ENCODE measurements around the gene KIAA1328. TPM values are rescaled to one million over a fixed set of nuclear protein-coding genes. Genes with fewer than 3 reads are reported as not detected.

KIAA1328 gene
- total and polyA plus RNA-seq, 11 donors, result 1.4 to 6.4 (median 4.0) TPM

GRCh38 chr18:37160038-37160820, 331.3 kb downstream of the KIAA1328 start:
- no peak overlapping the region for H3K27ac ChIP-seq
- no peak for ATAC-seq
- WGBS, 4 donors, result 53 to 65% (median 62%) methylated on average over 3 of the region's 3 CpGs

GRCh38 chr18:37161491-37161890, 332.6 kb downstream of the KIAA1328 start:
- Histone ChIP-seq H3K4me3 (no peak overlapping the region), H3K27ac (no peak overlapping the region), H3K4me1 (no peaks in the 10 kb centered on the region), H3K27me3 (no peaks in the 10 kb centered on the region), H3K9me3 (no peaks in the 10 kb centered on the region), H3K36me3 (peaks cover 0 to 2% (median 0%) of the 10 kb centered on the region in 9 donors)
- intact Hi-C loops (cut with DNase I), result no loop called here
- no peak for ATAC-seq
- no peak for DNase-seq
- no peak for TF ChIP-seq POLR2A (IDR thresholded peaks at IDR 0.05)
- no peak for TF ChIP-seq CTCF (IDR thresholded peaks at IDR 0.05)
- 93 to 100% (median 97%) methylated on average over 1 of the region's 1 CpG for WGBS, 4 donors

More at GRCh38 chr18:37160038-37160820, 331.3 kb downstream of the KIAA1328 start:
- H3K9me3 ChIP-seq, result no peaks in the 10 kb centered on the region
- no peak for DNase-seq
- intact Hi-C loops (cut with DNase I), result no loop called here
- no peak overlapping the region for H3K4me3 ChIP-seq
- TF ChIP-seq POLR2A (IDR thresholded peaks at IDR 0.05) (no peak), CTCF (IDR thresholded peaks at IDR 0.05) (no peak)
- no peaks in the 10 kb centered on the region for H3K27me3 ChIP-seq
- no peaks in the 10 kb centered on the region for H3K4me1 ChIP-seq
- H3K36me3 ChIP-seq, result peaks cover 0 to 2% (median 0%) of the 10 kb centered on the region in 9 donors

- no peak overlapping the region for H3K4me3 ChIP-seq
- WGBS, 4 donors, result 96 to 100% (median 98%) methylated on average over 1 of the region's 1 CpG
- no peaks in the 10 kb centered on the region for H3K27me3 ChIP-seq
- H3K27ac ChIP-seq, result no peak overlapping the region
- TF ChIP-seq POLR2A (IDR thresholded peaks at IDR 0.05), result no peak
- TF ChIP-seq CTCF (IDR thresholded peaks at IDR 0.05), result no peak
- no peak for DNase-seq
- intact Hi-C loops (cut with DNase I), result no loop called here
- no peaks in the 10 kb centered on the region for H3K9me3 ChIP-seq
- H3K4me1 ChIP-seq, result no peaks in the 10 kb centered on the region
- H3K36me3 ChIP-seq, result peaks cover 0 to 2% (median 0%) of the 10 kb centered on the region in 9 donors
- ATAC-seq, result no peak
Measured at GRCh38 chr18:37162551-37162950, 333.6 kb downstream of the KIAA1328 start.

- Histone ChIP-seq H3K4me3 (no peak overlapping the region), H3K27me3 (no peaks in the 10 kb centered on the region), H3K4me1 (no peaks in the 10 kb centered on the region), H3K9me3 (no peaks in the 10 kb centered on the region), H3K36me3 (peaks cover 0 to 2% (median 0%) of the 10 kb centered on the region in 9 donors), H3K27ac (no peak overlapping the region)
- DNase-seq (no peak), ATAC-seq (no peak)
- WGBS, 4 donors, result 87 to 90% (median 88%) methylated on average over 4 of the region's 4 CpGs
- no peak for TF ChIP-seq POLR2A (IDR thresholded peaks at IDR 0.05)
- TF ChIP-seq CTCF (IDR thresholded peaks at IDR 0.05), result no peak
- intact Hi-C loops (cut with DNase I), result no loop called here
Measured at GRCh38 chr18:37163119-37163518, 334.2 kb downstream of the KIAA1328 start.

All from heart left ventricle (tissue), 16 donors.